ENCODE data around the gene CAPN11. TPM values are rescaled to one million over a fixed set of nuclear protein-coding genes. Genes with fewer than 3 reads are reported as not detected.
A peak's percentile ranks its signal among the peaks of the same experiment; 100 is the strongest.

Gene CAPN11
- total and polyA plus RNA-seq, 9 of the 15 experiments (the other 6 are each of a cell fraction or from before 2014, with no cell fraction given), result 0.03 to 0.61 (median 0.17) TPM; not detected in 1

DNA sequence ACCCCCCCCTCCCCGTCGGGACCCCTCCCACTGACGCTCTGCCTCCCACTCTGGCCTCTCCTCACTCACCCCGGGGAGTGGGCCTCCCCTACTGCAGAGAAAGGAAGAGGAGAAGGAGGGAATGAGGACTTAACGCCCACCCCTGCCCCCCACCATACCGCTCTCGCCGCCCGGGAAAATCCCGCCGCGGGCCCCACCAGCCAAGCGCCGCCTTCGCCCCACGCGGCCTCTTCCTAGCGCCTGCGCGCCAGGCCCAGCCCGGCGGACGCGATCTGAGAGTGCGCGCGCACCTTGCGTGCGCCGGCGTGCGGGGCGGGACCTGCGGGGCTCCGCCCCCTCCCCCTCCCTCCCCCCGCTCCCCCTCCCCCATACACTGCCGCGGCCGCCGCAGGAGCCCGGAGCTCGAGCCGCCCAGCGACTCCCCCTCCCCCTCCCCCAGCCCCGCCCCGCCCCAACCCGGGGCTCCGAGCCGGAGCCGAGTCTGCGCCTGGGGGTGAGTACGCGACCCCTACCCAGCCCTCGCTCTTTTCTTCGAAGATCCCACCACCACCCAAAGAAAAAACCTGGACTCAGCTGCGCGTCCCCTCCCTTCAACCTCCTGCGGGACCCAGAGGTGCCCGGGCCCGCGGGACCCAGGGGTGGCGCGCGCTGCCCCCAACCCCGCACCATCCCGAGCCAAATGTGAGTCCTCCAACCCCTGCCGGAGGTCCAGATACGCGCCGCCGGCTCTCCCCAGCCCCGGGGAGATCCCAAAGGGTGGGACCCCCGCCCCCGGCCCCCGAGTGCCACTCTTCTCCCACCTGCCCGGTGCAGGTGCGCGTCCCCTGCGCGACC is 31.2 kb upstream of the CAPN11 start, which contains the start of the genes MRPL14 and TMEM63B (continued):
- no peak for TF ChIP-seq DMBX1 (CRISPR knock-in tag; IDR thresholded peaks at IDR 0.05; ENCODE audit: borderline replicate concordance)
- TF ChIP-seq, protein P1, sequence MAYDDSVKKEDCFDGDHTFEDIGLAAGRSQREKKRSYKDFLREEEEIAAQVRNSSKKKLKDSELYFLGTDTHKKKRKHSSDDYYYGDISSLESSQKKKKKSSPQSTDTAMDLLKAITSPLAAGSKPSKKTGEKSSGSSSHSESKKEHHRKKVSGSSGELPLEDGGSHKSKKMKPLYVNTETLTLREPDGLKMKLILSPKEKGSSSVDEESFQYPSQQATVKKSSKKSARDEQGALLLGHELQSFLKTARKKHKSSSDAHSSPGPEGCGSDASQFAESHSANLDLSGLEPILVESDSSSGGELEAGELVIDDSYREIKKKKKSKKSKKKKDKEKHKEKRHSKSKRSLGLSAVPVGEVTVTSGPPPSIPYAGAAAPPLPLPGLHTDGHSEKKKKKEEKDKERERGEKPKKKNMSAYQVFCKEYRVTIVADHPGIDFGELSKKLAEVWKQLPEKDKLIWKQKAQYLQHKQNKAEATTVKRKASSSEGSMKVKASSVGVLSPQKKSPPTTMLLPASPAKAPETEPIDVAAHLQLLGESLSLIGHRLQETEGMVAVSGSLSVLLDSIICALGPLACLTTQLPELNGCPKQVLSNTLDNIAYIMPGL (CRISPR knock-in tag; IDR thresholded peaks at IDR 0.05), result 0 out of 2 replicates have a peak, but pooled peaks have one; percentile 52
- peak in 1 of 2 experiments; percentile 64; a peak in 1 of 4 replicates for TF ChIP-seq FOXA3 (CRISPR knock-in tag; conservative IDR thresholded peaks at IDR 0.05 in 1 of 2, IDR thresholded peaks at IDR 0.05 in 1 of 2)
- no peak for TF ChIP-seq PURB (CRISPR knock-in tag; IDR thresholded peaks at IDR 0.05; ENCODE audit: low read depth)
- peak; percentile 14 to 35; a peak in 1 of 4 replicates for TF ChIP-seq HDAC1 (IDR thresholded peaks at IDR 0.05)
- TF ChIP-seq NCOR1 (IDR thresholded peaks at IDR 0.05), result 0 out of 2 replicates have a peak, but pooled peaks have one; percentile 33
- TF ChIP-seq, protein P2, sequence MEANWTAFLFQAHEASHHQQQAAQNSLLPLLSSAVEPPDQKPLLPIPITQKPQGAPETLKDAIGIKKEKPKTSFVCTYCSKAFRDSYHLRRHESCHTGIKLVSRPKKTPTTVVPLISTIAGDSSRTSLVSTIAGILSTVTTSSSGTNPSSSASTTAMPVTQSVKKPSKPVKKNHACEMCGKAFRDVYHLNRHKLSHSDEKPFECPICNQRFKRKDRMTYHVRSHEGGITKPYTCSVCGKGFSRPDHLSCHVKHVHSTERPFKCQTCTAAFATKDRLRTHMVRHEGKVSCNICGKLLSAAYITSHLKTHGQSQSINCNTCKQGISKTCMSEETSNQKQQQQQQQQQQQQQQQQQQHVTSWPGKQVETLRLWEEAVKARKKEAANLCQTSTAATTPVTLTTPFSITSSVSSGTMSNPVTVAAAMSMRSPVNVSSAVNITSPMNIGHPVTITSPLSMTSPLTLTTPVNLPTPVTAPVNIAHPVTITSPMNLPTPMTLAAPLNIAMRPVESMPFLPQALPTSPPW (CRISPR knock-in tag; IDR thresholded peaks at IDR 0.05), result peak; percentile 98
- TF ChIP-seq, protein P3, sequence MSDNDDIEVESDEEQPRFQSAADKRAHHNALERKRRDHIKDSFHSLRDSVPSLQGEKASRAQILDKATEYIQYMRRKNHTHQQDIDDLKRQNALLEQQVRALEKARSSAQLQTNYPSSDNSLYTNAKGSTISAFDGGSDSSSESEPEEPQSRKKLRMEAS (CRISPR knock-in tag; IDR thresholded peaks at IDR 0.05), result peak; percentile 90
- TF ChIP-seq MEIS2 (IDR thresholded peaks at IDR 0.05; ENCODE audit: partially characterized antibody), result peak; percentile 84
- TF ChIP-seq, protein P4, sequence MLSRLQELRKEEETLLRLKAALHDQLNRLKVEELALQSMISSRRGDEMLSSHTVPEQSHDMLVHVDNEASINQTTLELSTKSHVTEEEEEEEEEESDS (CRISPR knock-in tag; IDR thresholded peaks at IDR 0.05), result no peak
- TF ChIP-seq, protein P5, sequence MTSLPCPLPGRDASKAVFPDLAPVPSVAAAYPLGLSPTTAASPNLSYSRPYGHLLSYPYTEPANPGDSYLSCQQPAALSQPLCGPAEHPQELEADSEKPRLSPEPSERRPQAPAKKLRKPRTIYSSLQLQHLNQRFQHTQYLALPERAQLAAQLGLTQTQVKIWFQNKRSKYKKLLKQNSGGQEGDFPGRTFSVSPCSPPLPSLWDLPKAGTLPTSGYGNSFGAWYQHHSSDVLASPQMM (CRISPR knock-in tag; IDR thresholded peaks at IDR 0.05), result no peak
- TF ChIP-seq ATF1 (CRISPR knock-in tag; IDR thresholded peaks at IDR 0.05), result no peak
- TF ChIP-seq ATF1 (tag; IDR thresholded peaks at IDR 0.05), result no peak
- TF ChIP-seq, protein P6, sequence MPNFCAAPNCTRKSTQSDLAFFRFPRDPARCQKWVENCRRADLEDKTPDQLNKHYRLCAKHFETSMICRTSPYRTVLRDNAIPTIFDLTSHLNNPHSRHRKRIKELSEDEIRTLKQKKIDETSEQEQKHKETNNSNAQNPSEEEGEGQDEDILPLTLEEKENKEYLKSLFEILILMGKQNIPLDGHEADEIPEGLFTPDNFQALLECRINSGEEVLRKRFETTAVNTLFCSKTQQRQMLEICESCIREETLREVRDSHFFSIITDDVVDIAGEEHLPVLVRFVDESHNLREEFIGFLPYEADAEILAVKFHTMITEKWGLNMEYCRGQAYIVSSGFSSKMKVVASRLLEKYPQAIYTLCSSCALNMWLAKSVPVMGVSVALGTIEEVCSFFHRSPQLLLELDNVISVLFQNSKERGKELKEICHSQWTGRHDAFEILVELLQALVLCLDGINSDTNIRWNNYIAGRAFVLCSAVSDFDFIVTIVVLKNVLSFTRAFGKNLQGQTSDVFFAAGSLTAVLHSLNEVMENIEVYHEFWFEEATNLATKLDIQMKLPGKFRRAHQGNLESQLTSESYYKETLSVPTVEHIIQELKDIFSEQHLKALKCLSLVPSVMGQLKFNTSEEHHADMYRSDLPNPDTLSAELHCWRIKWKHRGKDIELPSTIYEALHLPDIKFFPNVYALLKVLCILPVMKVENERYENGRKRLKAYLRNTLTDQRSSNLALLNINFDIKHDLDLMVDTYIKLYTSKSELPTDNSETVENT (CRISPR knock-in tag; IDR thresholded peaks at IDR 0.05), result peak; percentile 38; the same call in 1 of the 2 replicates
- TF ChIP-seq, protein P7, sequence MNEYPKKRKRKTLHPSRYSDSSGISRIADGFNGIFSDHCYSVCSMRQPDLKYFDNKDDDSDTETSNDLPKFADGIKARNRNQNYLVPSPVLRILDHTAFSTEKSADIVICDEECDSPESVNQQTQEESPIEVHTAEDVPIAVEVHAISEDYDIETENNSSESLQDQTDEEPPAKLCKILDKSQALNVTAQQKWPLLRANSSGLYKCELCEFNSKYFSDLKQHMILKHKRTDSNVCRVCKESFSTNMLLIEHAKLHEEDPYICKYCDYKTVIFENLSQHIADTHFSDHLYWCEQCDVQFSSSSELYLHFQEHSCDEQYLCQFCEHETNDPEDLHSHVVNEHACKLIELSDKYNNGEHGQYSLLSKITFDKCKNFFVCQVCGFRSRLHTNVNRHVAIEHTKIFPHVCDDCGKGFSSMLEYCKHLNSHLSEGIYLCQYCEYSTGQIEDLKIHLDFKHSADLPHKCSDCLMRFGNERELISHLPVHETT (CRISPR knock-in tag; conservative IDR thresholded peaks at IDR 0.05 in 1 of 2, IDR thresholded peaks at IDR 0.05 in 1 of 2), result peak in 1 of 2 experiments; percentile 56; a peak in 2 of 4 replicates
- peak in 1 of 2 experiments; percentile 57; a peak in 1 of 4 replicates for TF ChIP-seq TBL1XR1 (IDR thresholded peaks at IDR 0.05; ENCODE audit: low read length in 2 of 2)

Measured in K562 (cell line).